ENCODE results near the gene TNIP1. TPM values are rescaled to one million over a fixed set of nuclear protein-coding genes. Genes with fewer than 3 reads are reported as not detected.

The TNIP1 gene
- total and polyA plus RNA-seq, 8 donors = 45.1 to 136 (median 104) TPM

DNA sequence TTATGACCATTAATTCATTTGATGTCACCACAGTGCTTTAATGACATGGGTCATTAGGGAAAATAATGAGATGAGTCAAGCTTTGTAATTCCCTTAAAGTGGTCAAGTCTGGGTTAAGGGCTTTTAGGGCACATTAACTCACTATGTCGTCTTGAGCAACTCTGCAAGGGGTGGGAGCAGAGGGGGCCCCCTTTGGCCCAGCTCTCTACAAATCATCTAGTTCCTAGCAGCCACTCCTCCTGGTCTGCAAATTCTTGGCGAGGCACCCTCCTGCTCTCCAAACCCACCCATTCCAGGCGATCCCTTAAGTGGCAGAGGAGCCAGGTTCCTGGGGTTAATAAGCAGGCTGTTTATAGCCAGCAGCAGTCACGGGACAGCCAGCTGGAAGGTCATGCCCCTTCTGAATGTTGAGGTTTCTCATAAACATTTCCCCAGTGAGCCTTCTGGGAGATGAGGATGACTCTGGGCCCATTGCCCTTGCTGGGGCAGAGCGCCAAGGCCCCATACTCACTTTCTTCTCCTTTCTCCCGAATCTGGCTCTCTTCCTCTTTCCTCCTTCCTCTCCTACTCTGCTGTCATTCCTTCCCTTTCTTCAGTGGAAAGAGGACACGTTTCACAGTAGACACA is 74.8 kb downstream of the TNIP1 start:
- Histone ChIP-seq H3K4me3 (no peak overlapping the region), H3K4me1 (peaks cover 22 to 63% (median 38%) of the 10 kb centered on the region in 4 donors), H3K36me3 (no peaks in the 10 kb centered on the region), H3K27me3 (no peaks in the 10 kb centered on the region), H3K9me3 (no peaks in the 10 kb centered on the region), H3K27ac (peak overlapping the region; percentile 69 to 86 (median 84))
- peak; percentile 61 to 88 for DNase-seq
- 27 to 57% (median 53%) methylated on average over 5 to 7 of the region's 7 CpGs for WGBS, 5 donors
- intact Hi-C loops (cut with DNase I; ENCODE audit: low total_unique reads) = no loop called here
- TF ChIP-seq, protein P1, sequence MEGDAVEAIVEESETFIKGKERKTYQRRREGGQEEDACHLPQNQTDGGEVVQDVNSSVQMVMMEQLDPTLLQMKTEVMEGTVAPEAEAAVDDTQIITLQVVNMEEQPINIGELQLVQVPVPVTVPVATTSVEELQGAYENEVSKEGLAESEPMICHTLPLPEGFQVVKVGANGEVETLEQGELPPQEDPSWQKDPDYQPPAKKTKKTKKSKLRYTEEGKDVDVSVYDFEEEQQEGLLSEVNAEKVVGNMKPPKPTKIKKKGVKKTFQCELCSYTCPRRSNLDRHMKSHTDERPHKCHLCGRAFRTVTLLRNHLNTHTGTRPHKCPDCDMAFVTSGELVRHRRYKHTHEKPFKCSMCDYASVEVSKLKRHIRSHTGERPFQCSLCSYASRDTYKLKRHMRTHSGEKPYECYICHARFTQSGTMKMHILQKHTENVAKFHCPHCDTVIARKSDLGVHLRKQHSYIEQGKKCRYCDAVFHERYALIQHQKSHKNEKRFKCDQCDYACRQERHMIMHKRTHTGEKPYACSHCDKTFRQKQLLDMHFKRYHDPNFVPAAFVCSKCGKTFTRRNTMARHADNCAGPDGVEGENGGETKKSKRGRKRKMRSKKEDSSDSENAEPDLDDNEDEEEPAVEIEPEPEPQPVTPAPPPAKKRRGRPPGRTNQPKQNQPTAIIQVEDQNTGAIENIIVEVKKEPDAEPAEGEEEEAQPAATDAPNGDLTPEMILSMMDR (IDR thresholded peaks at IDR 0.05) = no peak
- TF ChIP-seq POLR2AphosphoS5 (IDR thresholded peaks at IDR 0.05) = peak; percentile 70 to 80 (median 80)
- no peak for TF ChIP-seq POLR2A (IDR thresholded peaks at IDR 0.05)
- TF ChIP-seq EP300 (IDR thresholded peaks at IDR 0.05) = peak; percentile 58

DNA sequence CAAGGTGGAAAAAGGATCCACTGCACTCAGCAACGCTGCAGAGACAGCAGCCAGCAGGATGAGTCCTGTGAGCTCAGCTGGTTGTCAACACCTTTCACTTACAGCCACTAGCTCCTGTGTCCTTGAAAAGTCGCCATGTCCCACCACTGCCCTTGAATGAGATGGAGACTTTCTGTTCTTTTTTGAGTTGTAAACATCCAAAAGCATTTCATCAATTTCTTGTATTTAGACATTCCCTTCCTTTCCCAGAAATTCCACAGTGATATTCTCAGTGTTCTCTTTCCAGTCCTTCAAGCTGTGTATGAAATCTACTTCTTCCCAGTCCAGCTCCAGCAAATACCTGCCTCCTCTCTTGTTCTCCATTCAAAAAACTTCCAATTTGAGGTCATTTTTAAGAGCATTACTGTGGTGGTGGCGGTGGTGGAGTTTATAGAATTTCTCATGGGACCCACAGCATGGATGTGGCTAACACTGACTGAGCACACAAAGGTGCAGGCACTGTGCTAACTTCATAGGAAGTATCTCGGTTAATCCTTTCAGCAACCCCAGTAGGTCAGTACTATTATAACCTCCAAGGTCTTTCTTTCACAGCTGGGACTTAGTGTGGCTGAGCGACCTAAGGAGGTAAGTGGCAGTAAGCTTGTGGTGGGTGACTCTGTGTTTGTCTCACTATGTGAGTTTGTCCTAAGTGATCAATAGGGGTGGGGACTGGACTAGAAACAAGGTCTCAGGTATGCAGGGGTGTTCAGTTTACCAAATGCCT is 75.5 kb downstream of the TNIP1 start:
- intact Hi-C loops (cut with DNase I; ENCODE audit: low total_unique reads) = no loop called here
- peak overlapping the region; percentile 72 to 86 (median 84) for H3K27ac ChIP-seq
- H3K4me3 ChIP-seq = peak overlapping the region in 1 of 4 donors; percentile 1
- peaks cover 22 to 63% (median 39%) of the 10 kb centered on the region in 4 donors for H3K4me1 ChIP-seq
- peak in 1 of 2 donors; percentile 34 for DNase-seq
- 53 to 66% (median 59%) methylated on average over 5 of the region's 5 CpGs for WGBS, 5 donors
- H3K36me3 ChIP-seq = no peaks in the 10 kb centered on the region
- no peaks in the 10 kb centered on the region for H3K9me3 ChIP-seq
- no peaks in the 10 kb centered on the region for H3K27me3 ChIP-seq
- TF ChIP-seq EP300 (IDR thresholded peaks at IDR 0.05) = peak; percentile 52
- TF ChIP-seq POLR2AphosphoS5 (IDR thresholded peaks at IDR 0.05) = peak; percentile 69 to 88 (median 72)
- TF ChIP-seq POLR2A (IDR thresholded peaks at IDR 0.05) = no peak

DNA sequence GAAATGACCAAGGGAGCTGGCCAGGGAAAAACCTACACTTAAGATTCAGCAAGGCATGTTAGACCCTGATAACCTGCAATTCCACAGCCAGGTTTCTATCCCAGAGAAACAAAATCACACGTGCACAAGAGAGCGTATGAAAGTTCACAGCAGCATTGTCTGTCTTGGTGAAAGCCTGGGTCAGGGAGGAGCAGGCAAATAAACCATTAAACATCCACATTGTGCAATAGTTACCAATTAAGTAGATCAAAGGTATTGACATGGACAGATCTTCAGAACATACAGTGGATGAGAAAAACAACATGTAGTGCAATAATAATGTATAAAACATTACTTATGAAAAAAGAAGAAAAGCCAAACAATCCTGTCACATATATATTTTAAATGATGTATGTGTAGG is 76.3 kb downstream of the TNIP1 start:
- no peak for DNase-seq
- H3K27ac ChIP-seq = peak overlapping the region in 4 of 5 donors; percentile 47 to 86 (median 84)
- no peaks in the 10 kb centered on the region for H3K9me3 ChIP-seq

DNA sequence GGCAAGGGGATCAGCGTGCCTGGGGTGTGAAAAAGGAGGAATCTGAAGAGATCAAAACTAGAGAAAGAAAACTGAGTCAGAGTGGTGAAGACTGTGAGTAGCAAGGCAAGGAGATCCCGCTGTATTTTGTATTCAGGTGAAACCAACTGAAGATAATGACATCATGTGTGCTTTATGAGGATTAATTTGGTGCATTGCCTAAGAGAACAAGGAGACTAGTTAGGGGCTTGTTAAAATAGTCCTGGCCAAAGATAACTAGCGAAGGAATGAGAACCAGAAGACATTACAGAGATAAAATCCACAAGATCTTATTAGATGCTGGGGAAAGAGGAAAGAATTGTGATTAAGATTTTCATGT is 77.4 kb downstream of the TNIP1 start:
- Histone ChIP-seq H3K4me1 (peaks cover 28 to 73% (median 49%) of the 10 kb centered on the region in 4 donors), H3K36me3 (no peaks in the 10 kb centered on the region), H3K9me3 (no peaks in the 10 kb centered on the region), H3K27me3 (no peaks in the 10 kb centered on the region), H3K4me3 (no peak overlapping the region), H3K27ac (peak overlapping the region in 4 of 5 donors; percentile 47 to 86 (median 84))
- TF ChIP-seq, protein P1 (IDR thresholded peaks at IDR 0.05) = no peak
- TF ChIP-seq POLR2AphosphoS5 (IDR thresholded peaks at IDR 0.05) (no peak), POLR2A (IDR thresholded peaks at IDR 0.05) (no peak), EP300 (IDR thresholded peaks at IDR 0.05) (no peak)
- no peak for DNase-seq
- intact Hi-C loops (cut with DNase I; ENCODE audit: low total_unique reads) = no loop called here
- 84 to 90% (median 87%) methylated on average over 3 of the region's 3 CpGs for WGBS, 5 donors

More for the DNA sequence above, 76.3 kb downstream of the TNIP1 start:
- peaks cover 28 to 70% (median 48%) of the 10 kb centered on the region in 4 donors for H3K4me1 ChIP-seq
- TF ChIP-seq POLR2AphosphoS5 (IDR thresholded peaks at IDR 0.05) = no peak
- TF ChIP-seq, protein P1 (IDR thresholded peaks at IDR 0.05) = no peak
- TF ChIP-seq POLR2A (IDR thresholded peaks at IDR 0.05) = no peak
- no peak for TF ChIP-seq EP300 (IDR thresholded peaks at IDR 0.05)
- H3K36me3 ChIP-seq = no peaks in the 10 kb centered on the region
- intact Hi-C loops (cut with DNase I; ENCODE audit: low total_unique reads) = no loop called here
- 48 to 83% (median 57%) methylated on average over 2 of the region's 2 CpGs for WGBS, 5 donors
- no peaks in the 10 kb centered on the region for H3K27me3 ChIP-seq
- no peak overlapping the region for H3K4me3 ChIP-seq

All from stomach (tissue), 9 donors.